ENCODE data around the gene CCDC33.

CCDC33 gene

GRCh38 chr15:74209560-74209958 lies 26.6 kb upstream of the CCDC33 start:
- no peak for DNase-seq

- DNase-seq: no peak
These were observed 26.0 kb upstream of the CCDC33 start for GRCh38 chr15:74209997-74210671.

GRCh38 chr15:74210729-74211128 lies 25.4 kb upstream of the CCDC33 start:
- DNase-seq: no peak

GRCh38 chr15:74211656-74212055 lies 24.5 kb upstream of the CCDC33 start:
- no peak for DNase-seq

- DNase-seq: no peak
These were observed 23.6 kb upstream of the CCDC33 start for GRCh38 chr15:74212494-74212893.

GRCh38 chr15:74213858-74214284 lies 22.3 kb upstream of the CCDC33 start:
- no peak for DNase-seq

- no peak for DNase-seq
These were observed 21.7 kb upstream of the CCDC33 start for GRCh38 chr15:74214324-74215021.

- no peak for DNase-seq
These were observed 20.2 kb upstream of the CCDC33 start for GRCh38 chr15:74215958-74216357.

- no peak for DNase-seq
These were observed 19.2 kb upstream of the CCDC33 start for GRCh38 chr15:74216949-74217348.

GRCh38 chr15:74217907-74218885 lies 17.9 kb upstream of the CCDC33 start:
- no peak for DNase-seq

GRCh38 chr15:74220475-74221248 lies 15.5 kb upstream of the CCDC33 start:
- DNase-seq: no peak

- DNase-seq: no peak
These were observed 14.5 kb upstream of the CCDC33 start for GRCh38 chr15:74221399-74222239.

GRCh38 chr15:74222240-74223119 lies 13.6 kb upstream of the CCDC33 start:
- no peak for DNase-seq

GRCh38 chr15:74225928-74226327 lies 10.2 kb upstream of the CCDC33 start:
- DNase-seq: no peak

- DNase-seq: no peak
These were observed 9.2 kb upstream of the CCDC33 start for GRCh38 chr15:74226761-74227540.

- no peak for DNase-seq
These were observed 8.0 kb upstream of the CCDC33 start for GRCh38 chr15:74227968-74228722.

- DNase-seq: no peak
These were observed 7.4 kb upstream of the CCDC33 start for GRCh38 chr15:74228723-74229081.

- DNase-seq: no peak
These were observed 6.4 kb upstream of the CCDC33 start for GRCh38 chr15:74229686-74230085.

GRCh38 chr15:74231475-74231874 lies 4.7 kb upstream of the CCDC33 start:
- no peak for DNase-seq

Measured in T-helper 2 cell (primary cell).